GM19324 (cell line): ENCODE results near the gene RASSF5.

Experiments
- ATAC-seq: cut with Tn5 transposase; IDR thresholded peaks from one replicate; pipeline ENCODE4 v1.9.1; 2021; ENCODE audit warnings: mild to moderate bottlenecking, moderate library complexity; ENCODE audit not compliant: unreplicated experiment, low FRiP score

RASSF5 gene

DNA sequence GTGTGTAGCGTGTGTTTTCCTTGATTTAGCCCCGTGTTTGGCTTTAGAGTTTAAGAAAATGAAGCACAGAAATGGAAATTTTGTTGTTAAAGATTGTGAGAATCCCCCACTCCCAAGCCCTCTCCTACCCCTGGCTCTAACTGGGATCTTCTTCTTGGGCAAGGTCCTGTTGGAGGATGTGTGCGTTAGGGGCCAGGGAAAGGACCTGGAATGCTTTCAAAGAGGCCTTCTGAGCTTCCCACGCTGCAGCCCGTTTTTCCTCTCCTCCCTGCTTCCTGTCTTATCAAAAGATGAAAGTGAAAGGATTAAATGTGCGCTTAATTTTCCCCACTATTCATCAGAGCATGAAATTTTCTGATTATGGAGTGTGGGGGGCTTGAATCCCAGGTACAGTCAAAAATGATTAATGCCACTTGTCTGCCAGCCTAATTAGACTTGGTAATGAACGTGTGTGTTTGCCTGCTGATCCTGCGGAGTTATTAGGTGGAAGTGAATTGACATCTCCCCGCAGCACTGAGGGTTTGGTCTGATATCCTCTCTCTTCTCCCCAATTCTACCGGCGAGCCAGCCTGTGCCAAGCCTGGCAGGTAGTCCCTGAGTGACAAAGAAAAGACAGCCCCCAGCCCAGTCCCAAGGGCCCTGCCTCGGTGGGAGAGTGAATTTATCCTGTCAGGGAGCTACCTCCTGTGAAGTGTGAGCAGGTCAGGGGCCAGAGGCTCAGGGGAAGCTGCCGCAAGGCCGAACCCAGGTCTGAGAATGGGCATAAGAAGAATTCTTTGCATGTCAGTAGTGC lies 4.9 kb downstream of the RASSF5 start:
- no peak for ATAC-seq

DNA sequence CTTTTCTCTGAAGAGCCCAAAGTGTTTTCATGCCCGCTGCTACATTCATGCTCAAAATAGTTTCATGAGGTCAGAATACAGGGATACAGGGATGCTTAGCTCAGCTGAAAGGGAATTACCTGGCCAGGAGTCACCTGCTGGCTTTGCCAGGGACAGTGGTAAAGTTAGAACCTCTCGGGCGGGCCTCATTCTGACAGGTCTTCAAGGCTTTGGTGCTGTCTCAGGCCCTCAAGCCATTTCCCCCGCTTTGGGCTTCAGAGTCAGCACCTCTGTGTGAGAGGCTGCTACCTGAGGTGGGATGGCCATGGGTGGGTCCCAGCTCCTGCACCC lies 5.5 kb downstream of the RASSF5 start:
- ATAC-seq = no peak

DNA sequence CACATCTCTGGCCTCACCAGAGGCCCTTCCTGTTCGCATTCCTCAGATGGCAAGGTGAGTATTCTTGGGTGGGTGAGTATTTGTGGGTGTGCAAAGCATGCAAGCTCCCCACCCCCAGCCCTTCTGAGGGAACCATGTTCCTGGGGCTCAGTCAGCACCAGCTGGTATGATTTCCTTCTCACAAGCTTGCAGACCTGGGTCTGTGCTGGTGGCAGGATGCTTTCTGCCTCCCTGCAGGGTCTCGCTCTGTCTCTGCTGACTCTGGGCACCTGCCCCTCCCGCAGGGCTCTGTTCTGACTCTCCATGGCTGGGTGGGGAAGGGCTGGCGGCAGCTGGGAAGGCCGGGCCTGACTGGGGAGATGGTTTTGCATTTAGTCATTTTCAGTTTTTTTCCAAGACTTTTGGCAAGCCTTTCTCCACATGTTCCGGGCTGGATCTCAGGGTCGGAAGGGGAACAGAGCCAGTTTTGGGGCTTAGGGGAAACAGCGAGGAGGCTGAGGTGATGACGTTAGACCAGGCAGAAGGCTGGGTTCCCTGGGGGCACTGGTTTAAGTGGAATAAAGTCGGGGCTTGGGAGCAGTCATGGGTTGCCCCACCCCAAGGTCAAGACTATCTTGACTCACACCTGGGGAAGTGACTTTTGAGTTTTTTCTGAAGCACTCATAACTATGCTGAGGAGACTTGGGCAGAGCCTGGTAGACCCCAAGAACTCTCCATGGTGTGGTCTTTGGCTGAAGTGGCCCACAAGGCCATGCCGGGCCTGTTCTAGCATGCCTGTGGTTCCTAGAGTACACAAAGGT lies 6.2 kb downstream of the RASSF5 start:
- no peak for ATAC-seq

DNA sequence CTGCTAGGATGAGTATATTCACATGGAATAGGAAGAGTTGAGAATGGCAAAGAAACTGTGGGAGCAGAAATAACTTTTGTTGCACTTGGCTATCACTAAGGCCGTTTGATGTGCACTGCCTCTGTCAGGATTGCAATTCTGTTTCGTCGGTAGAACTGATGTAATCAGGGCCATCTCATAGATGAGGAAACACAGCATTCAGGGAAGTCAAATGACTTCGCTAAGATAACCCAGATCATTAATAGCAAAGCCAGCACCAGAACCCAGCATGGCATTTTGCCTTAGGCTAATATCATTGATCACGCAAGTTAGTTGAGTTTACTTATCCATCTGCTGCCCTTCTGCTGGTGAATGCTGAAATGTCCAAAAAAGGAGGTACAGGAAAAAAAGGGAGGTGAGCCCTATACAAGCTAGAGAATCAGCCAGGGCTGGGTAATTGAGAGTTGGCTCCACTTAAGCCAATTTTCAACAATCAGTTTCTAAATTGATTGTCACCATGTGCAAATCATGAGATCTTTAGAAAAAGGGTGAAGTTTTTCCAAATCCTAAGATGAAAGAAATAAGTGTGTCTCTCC lies 7.6 kb downstream of the RASSF5 start:
- no peak for ATAC-seq

DNA sequence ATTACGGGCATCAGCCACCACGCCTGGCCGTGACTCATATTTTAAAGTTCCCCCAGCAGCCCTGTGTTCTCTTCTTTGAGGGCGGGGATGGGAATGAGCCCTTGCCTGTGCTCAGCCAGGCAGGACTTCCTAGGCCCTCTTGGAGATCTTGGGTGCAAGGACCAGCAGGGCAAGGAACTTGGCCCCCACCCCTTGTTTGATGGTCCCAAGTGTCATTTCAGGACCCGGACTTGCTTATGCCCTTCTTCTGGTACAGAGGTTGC lies 9.3 kb downstream of the RASSF5 start:
- ATAC-seq = no peak

DNA sequence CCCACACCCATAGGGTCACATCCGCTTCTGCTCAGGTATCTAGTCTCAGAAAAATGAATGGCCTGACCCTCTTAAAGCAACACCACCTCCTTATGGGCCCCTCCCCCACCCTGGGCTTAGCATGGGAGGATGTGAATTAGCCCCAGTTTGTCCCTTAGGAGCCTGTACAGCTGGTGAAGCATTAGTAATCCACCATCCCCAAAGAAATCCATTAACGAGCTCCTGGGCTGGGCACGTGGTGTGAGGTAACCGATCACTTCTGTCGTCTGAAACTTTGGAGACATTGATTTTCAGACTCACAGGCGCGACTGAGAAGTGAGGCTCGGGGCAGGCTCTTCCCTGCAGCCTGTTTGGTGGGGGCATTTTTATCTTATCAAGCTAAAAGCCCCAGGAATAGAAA lies 10.5 kb downstream of the RASSF5 start:
- ATAC-seq = no peak

DNA sequence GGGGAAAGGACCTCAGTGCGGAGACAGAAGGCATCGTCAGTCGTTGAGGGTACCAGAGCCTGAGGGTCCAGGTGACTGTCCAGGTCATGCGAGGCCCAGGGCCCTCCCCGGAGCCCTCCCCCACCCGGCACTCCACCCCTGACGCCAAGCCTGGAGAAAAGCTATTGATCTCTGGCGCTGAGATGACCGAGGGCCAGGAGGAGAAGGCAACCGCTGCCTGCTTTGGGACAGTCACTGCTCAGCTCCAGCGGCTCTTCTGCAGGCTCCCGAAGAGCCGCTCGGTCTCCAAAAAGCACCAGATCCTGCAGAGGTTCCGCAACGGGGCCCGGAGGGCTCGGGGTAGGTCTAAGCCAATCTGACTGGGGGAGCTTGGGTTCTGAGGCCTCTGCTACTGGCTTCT lies 10.9 kb downstream of the RASSF5 start:
- ATAC-seq = no peak

DNA sequence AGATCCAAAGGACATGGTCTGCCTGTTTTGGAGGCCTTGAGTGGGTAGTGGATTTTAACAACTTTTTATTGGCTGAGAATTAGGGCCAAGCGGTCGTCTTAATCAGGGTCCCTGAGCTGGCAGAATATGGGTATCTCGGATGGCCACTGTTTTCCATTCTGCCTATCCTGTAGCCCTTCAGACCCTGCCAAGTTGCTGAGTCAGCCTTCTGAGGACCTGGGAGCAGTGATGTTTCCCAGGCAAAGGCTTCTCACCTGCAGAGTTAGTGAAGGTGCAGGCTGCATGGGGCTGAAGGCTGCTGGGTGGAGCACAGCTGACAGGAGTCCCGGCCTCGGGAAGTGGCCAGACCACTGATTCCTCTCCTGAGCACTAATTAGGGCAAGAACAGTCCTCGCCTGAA lies 11.4 kb downstream of the RASSF5 start:
- ATAC-seq = no peak

DNA sequence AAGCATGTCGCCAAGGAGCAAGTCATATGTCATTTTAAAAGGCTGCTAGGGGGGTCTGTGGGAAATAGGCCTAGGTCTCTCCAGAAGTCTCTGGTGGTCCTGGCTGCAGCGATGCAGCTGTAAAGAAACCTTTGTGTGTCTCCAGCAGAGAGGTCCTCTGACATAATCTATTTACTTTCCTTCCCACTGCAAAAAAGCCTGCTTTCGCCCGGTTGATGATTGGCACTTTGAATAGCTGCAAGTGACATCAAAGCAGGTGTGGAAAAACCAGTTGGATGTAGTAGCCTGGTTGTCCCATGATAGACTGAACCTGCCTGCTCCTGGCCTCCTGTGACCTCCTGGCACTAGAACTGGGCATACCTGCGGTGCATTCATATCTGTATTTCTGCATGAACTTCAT lies 13.8 kb downstream of the RASSF5 start:
- ATAC-seq = no peak

DNA sequence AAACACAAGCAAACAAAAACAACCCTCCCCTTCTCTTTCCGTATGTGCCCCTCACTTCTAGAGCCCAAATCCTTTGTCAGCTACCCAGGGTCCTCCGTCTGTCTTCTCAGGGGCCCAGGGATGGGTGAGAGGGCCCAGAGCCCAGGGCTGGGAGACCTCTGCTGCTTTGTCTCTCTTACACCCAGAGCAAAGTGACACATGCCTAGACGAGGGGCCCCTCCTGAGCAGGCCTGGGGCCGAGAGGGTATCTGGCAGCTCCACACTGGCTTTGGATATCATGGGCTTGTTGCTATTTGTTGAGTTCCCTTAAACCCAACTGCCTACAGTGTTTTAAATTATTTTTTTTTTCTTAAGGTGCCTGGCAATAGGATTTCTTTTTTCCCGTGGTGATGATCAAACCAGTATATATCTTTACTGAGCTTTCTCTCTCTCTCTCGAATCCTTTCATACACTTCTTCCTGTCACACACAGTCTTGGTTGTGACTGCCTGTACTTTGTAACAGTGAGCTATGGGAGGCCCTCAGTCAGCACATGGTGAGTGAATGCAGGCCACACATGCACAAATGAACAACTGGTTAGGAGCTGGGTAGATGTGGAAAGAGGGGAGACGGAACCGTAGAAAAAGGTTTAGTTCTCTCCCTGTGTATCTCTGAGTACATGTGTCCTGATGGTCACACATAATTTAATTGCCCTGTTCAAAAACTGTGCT lies 14.5 kb downstream of the RASSF5 start:
- no peak for ATAC-seq

DNA sequence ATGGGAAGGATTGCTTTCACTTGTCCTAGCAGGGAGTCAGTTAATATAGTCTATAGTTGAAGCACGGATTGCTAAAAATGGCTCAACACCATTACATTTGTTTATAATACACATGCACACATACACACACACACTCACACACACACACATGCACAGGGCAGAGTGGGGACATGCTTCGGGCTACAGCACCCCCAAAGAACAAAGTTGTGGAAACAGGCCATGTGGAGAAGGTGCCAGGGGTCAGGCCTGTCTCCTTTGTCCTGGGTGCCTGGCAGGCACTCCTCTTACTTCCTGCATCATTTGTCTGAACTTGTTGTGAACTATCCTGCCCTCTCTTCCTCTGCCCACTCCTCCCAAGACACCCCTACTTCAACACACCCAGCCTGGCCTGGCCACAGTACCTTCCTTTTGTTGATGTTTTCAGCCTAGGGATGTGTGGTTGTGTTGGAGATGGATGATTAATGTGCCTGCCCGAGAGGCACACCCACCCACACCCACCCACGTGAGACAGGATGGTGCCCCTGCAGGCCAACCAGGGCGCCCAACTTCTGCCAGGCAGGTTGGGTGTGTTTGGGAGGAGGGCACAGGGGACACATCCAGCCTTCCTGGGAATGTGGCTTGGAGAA lies 17.5 kb downstream of the RASSF5 start:
- no peak for ATAC-seq

DNA sequence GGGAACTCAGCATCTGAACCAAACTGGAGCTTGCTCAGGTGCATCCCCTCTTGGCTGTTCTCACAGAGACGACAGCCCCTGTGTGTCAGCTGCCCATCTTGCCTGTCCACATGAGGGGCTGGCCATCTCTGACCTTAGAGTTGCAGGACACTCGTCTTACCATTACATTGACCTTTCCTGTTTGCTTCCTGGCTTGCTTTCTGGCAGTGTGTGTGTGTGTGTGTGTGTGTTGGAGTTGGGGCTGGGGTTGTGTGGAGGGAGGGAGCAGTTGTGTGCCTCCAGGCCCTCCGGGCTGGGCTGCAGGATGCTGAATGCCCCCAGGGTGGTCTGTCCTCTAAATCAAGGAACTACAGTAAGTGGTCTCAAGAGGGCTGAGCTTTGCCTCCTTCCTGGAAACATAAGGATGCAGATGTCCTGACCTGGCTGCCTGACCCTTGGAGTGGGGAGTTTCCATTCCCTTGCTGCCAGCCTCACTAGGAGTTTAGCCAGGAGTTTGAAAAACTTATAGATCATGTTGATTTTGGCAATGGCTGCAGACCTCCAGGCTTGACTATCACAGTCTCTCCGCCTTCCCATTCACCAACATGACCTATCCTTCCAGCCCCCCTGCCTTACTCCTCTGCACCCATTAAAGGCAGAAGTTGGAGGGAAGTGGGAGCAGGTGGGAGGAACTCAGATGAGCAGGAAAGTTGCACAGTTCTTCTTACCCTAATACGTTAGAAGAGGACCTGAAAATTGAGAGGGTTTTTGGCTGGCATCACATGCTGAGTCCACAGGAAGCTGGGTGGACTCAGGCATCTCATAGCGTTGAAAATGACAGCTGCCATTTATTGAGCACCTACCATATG lies 19.0 kb downstream of the RASSF5 start:
- ATAC-seq = no peak

DNA sequence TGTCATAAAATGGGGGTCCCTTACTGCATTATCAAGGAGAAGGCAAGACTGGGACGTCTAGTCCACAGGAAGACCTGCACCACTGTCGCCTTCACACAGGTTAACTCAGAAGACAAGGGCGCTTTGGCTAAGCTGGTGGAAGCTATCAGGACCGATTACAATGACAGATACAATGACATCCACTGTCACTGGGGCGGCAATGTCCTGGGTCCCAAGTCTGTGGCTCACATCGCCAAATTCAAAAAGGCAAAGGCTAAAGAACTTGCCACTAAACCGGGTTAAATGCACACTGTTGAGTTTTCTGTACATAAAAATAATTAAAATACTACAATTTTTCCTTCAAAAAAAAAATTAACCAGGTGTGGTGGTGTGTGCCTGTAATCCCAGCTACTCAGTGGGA lies 22.1 kb downstream of the RASSF5 start:
- no peak for ATAC-seq

DNA sequence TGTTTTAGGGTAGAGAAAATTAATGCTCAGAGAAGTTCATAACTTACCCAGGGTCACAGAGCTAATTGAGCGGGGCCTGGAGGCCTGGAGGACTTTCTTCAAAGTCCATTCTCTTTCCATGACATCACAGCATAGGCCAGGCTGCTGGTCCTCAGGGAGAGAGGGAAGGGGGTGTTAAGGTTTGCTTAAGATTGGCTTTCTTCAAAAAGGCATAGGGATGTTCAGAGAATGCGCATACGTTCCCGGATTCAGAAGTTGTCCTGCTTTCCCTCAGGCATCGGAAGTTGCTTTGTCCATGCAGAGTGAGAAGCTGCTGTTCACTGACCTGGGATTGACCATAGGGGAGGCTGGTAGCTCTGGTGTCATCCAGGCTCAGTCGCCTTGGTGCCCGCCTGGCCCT lies 25.0 kb downstream of the RASSF5 start:
- ATAC-seq = no peak

DNA sequence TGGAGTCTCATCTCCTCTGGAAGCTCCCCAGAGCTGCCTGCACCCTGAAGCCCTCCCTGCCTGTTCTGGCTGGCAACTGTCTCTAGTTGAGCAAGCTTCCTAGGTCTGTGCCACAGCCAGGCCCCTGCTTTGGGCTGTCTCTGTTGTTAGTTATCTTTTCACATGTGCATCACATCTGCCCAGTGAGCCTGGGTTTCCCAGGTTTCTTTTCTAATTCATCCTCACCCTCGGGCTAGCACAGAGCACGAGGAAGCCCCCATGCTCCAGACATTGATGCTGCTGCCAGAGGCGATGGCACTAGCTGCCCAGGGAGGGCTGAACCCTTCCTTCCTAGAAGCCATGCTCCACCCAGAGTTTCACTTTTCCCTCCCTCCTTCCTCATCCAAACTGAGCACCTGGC lies 27.2 kb downstream of the RASSF5 start:
- no peak for ATAC-seq

DNA sequence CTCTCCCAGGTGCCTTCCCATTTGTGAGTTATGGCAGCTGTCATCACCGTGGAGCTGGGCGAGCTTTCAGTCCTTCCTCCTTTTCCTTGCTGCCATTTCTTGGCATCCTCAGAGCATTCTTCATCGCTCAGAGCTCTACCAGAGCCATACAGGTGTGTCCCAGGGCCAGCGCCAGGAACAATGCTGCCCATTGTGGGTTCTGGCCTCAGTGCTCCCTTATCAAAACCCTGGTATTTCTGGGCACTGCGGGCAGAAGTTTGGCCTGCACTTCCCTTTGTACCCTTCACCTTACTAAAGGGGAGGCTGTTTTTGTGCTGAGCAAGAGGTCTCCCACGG lies 28.5 kb downstream of the RASSF5 start:
- ATAC-seq = no peak

DNA sequence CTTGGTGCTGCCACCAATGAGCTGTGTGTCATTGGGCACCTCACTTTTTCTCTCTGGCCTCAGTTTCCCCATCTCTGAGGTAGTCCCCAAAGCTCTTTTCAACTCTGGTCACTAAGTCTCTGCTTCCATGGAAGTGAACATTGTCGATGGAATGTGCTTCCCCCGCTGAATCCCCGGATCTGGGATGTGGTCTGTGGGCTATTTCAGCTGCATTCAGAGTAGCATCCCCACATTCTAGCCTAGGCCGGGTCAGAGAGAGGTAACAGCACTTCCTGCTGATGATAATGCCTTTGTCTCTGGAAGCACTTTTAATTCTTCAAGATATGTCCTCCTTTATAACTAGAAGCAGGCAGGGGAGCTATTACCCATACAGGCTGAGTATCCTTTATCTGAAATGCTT lies 29.8 kb downstream of the RASSF5 start:
- no peak for ATAC-seq

DNA sequence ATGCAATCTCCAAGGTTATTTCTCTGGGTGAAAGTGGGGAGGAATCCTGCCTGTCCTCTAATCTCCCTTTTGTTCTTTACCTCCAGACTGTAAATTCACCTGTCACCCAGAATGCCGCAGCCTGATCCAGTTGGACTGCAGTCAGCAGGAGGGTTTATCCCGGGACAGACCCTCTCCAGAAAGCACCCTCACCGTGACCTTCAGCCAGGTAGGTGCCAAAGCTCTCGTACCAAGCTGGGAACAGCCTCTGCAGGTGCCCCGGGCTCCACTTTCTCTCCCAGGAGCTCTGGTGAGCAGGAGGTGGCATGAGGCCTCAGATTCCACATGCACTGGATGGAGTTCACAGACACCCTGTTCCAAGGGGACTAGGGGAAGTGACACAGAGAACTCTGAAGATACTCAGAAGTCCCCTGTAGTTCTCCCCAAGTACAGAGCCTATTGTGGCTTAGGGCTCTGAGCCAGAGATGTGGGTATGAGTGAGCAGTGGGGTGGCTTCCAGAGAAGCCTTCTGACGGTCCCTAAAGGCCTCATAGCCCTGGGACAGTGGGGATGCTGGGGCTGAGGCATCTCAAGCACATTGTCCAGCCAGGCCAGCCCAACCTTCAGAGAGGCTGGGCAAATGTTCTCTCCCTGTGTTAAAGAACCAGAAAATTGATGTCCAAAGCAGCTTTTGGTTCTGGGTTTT lies 30.9 kb downstream of the RASSF5 start:
- ATAC-seq = no peak

DNA sequence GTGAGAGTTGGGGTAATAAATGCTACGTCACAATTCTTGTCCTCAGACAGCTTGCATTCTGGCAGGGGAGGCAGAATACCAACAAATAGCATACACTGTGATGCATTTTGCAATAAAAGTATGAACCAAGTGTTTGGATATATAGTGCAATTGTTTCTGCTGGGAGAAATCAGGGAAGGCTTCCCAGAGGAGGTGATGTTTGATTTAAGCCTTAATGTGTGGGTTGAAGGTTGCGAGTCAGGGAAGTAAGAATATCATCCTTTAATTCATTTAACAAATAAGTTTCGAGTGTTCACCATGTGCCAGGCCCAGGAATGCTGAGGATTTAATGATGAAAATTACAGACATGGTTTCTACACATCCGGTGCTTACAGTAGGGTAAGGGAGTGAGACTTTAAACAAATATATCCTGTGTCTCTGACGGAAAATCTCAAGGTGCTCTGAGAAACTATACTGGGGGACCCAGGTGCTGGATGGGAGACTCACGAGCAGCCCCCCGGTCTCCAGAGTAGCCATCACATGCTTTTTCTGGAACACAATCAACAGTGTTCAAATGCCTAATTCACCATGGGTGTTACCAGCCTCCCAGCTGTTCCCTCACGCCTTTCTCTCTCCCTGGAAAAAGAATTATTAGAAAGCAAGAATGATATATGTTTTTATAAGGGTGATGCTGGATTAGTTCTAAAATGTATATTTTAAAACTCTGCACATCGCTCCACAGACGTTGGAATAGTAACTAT lies 31.7 kb downstream of the RASSF5 start:
- no peak for ATAC-seq
